Stomach (tissue), 4 donors: Measurements from ENCODE around the gene PGRMC1.

Experiments used
- CTCF ChIP-seq, 7 experiments: fragments of 450-650 bp in 4 of 7; fragments of 200-600 bp in 3 of 7; sonication (generic) in 3 of 7; IDR thresholded peaks; one replicate each; pipeline ENCODE4 v1.5.1; 2016 to 2019; ENCODE audit warnings: antibody characterized with exemption in 7 of 7, control low read depth in 2 of 7, mild to moderate bottlenecking in 1 of 7
- EP300 ChIP-seq: sonication (generic); formaldehyde crosslinking; IDR thresholded peaks from one replicate; pipeline ENCODE4 v1.6.1; 2017; ENCODE audit warnings: antibody characterized with exemption
- POLR2A ChIP-seq, 4 donors: fragments of 450-650 bp; IDR thresholded peaks; one replicate each; pipeline ENCODE4 v1.6.1; 2016; ENCODE audit warnings: antibody characterized with exemption in 4 of 4, control low read depth in 2 of 4, mild to moderate bottlenecking in 1 of 4, moderate library complexity in 1 of 4
- POLR2AphosphoS5 ChIP-seq, 3 donors: sonication (generic); formaldehyde crosslinking; IDR thresholded peaks; one replicate each; pipeline ENCODE4 v1.6.1; 2016; ENCODE audit warnings: antibody characterized with exemption in 3 of 3

GRCh38 chrX:119272882-119273419 is 36.9 kb downstream of the PGRMC1 start:
- TF ChIP-seq CTCF (IDR thresholded peaks at IDR 0.05) (no peak), POLR2A (IDR thresholded peaks at IDR 0.05) (no peak), POLR2AphosphoS5 (IDR thresholded peaks at IDR 0.05) (no peak), EP300 (no peak)
